ENCODE data around the gene RFX5. TPM values are rescaled to one million over a fixed set of nuclear protein-coding genes. Genes with fewer than 3 reads are reported as not detected.

The RFX5 gene
- total and polyA plus RNA-seq, 2 donors (not counting 3 experiments of a cell fraction or from before 2014, with no cell fraction given): 23.5 to 52.8 TPM

GRCh38 chr1:151373196-151373595 lies 26.1 kb upstream of the RFX5 start:
- TF ChIP-seq FOS (IDR thresholded peaks at IDR 0.05; ENCODE audit: borderline replicate concordance, insufficient read depth, low read length) (no peak), MYC (IDR thresholded peaks at IDR 0.05; ENCODE audit: low read depth, low read length) (no peak), POLR2A (IDR thresholded peaks at IDR 0.05; ENCODE audit: low read depth, low read length) (no peak), JUN (IDR thresholded peaks at IDR 0.05; ENCODE audit: borderline replicate concordance, insufficient read depth, insufficient read length, low read depth) (no peak), GATA2 (IDR thresholded peaks at IDR 0.05; ENCODE audit: insufficient read depth, insufficient read length, low read depth, low read length) (no peak), MAX (IDR thresholded peaks at IDR 0.05; ENCODE audit: insufficient read depth, insufficient read length) (no peak), POLR2AphosphoS5 (IDR thresholded peaks at IDR 0.05; ENCODE audit: insufficient read depth, low read depth, low read length) (no peak), EZH2 (IDR thresholded peaks at IDR 0.05; ENCODE audit: borderline replicate concordance, low read depth, low read length, severe bottlenecking) (no peak)
- TF ChIP-seq, protein P1, sequence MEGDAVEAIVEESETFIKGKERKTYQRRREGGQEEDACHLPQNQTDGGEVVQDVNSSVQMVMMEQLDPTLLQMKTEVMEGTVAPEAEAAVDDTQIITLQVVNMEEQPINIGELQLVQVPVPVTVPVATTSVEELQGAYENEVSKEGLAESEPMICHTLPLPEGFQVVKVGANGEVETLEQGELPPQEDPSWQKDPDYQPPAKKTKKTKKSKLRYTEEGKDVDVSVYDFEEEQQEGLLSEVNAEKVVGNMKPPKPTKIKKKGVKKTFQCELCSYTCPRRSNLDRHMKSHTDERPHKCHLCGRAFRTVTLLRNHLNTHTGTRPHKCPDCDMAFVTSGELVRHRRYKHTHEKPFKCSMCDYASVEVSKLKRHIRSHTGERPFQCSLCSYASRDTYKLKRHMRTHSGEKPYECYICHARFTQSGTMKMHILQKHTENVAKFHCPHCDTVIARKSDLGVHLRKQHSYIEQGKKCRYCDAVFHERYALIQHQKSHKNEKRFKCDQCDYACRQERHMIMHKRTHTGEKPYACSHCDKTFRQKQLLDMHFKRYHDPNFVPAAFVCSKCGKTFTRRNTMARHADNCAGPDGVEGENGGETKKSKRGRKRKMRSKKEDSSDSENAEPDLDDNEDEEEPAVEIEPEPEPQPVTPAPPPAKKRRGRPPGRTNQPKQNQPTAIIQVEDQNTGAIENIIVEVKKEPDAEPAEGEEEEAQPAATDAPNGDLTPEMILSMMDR (IDR thresholded peaks at IDR 0.05; ENCODE audit: extremely low read depth in 1 of 2, insufficient read depth in 1 of 2, low read depth in 1 of 2, low read length in 2 of 2): no peak
- no peaks in the 10 kb centered on the region for H4K20me1 ChIP-seq (replicated peaks; ENCODE audit: control insufficient read depth, extremely low read depth, insufficient read depth, low read length)
- no peak for FAIRE-seq

More at GRCh38 chr1:151373196-151373595, 26.1 kb upstream of the RFX5 start:
- peaks cover 2 to 5% of the 10 kb centered on the region in 2 experiments for H3K27me3 ChIP-seq (ENCODE audit: control insufficient read depth in 2 of 2, insufficient read depth in 2 of 2, low read length in 2 of 2)
- no peak for DNase-seq (ENCODE audit: low read depth, low spot score)
- no TSS peak for BruUV-seq (replicated peaks)
- ChIA-PET CTCF (no interaction called here), POLR2A (interaction anchor here (1.0 kb wide), 1 partner anchor 72 kb away, joined by 4 read pairs; no protein-coding TSS in a partner anchor)
- H3K36me3 ChIP-seq (ENCODE audit: control insufficient read depth in 2 of 2, extremely low read depth in 1 of 2, insufficient read depth in 2 of 2, low read length in 2 of 2): no peaks in the 10 kb centered on the region
- H2AFZ ChIP-seq (ENCODE audit: low read depth, low read length): no peak overlapping the region
- no peak overlapping the region for H3K4me2 ChIP-seq (ENCODE audit: insufficient read depth, low read length)
- no peak overlapping the region for H3K4me3 ChIP-seq (replicated peaks in 1 of 3; ENCODE audit: insufficient read depth in 1 of 3, low read depth in 1 of 3, low read length in 3 of 3)
- dilution Hi-C loops (cut with MboI; ENCODE audit: extremely low pct_ligation_motif_present, low sequenced_read_pairs) (no loop called here), intact Hi-C loops (cut with micrococcal nuclease) (loop anchor here (2.0 kb wide), 1 partner anchor 26 kb away; the partner anchor contains the start of gene PSMB4)
- H3K9me3 ChIP-seq (replicated peaks; ENCODE audit: control insufficient read depth, insufficient read depth, low read length): no peaks in the 10 kb centered on the region
- H3K4me1 ChIP-seq (ENCODE audit: control insufficient read depth, extremely low read depth, insufficient read depth, low read length): peaks cover 8% of the 10 kb centered on the region
- H3K9ac ChIP-seq (replicated peaks; ENCODE audit: extremely low read depth, insufficient read depth, low read length): no peak overlapping the region
- no peaks in the 10 kb centered on the region for H3K9me1 ChIP-seq (replicated peaks; ENCODE audit: control insufficient read depth, extremely low read depth, insufficient read depth, low read length)
- no peaks in the 10 kb centered on the region for H3K79me2 ChIP-seq (ENCODE audit: control insufficient read depth, insufficient read depth, low read length)
- H3K27ac ChIP-seq (ENCODE audit: insufficient read depth, low read depth, low read length): no peak overlapping the region

Measured in endothelial cell of umbilical vein (primary cell).